ENCODE measurements around the gene URI1. TPM values are rescaled to one million over a fixed set of nuclear protein-coding genes. Genes with fewer than 3 reads are reported as not detected.

The URI1 gene
- total RNA-seq, 1 experiment from 2014 or later, result 68.9 TPM

GRCh38 chr19:29999490-29999889, 57.5 kb downstream of the URI1 start:
- Mint-ChIP-seq H3K27ac (ENCODE audit: low read depth, unreplicated experiment) (no peak overlapping the region), H3K9me3 (ENCODE audit: unreplicated experiment) (peaks cover 7% of the 10 kb centered on the region), H3K27me3 (ENCODE audit: insufficient read depth, unreplicated experiment) (no peaks in the 10 kb centered on the region), H3K4me3 (ENCODE audit: unreplicated experiment) (no peak overlapping the region), H3K4me1 (ENCODE audit: insufficient read depth, unreplicated experiment) (no peaks in the 10 kb centered on the region), H3K36me3 (ENCODE audit: insufficient read depth, unreplicated experiment) (peaks cover 34% of the 10 kb centered on the region)
- no peak for TF ChIP-seq CTCF (IDR thresholded peaks at IDR 0.05; ENCODE audit: unreplicated experiment)
- ChIA-PET POLR2A (interaction anchor here (0.5 to 0.6 kb wide), 2 partner anchors 60 to 117 kb away, joined by 3 read pairs; no protein-coding TSS in a partner anchor), CTCF (interaction anchor here (1.4 kb wide), 1 partner anchor 44 kb away, joined by 3 read pairs; no protein-coding TSS in a partner anchor)
- DNase-seq (ENCODE audit: unreplicated experiment), result no peak
- intact Hi-C loops (cut with micrococcal nuclease), result no loop called here
- no TSS peak for BruUV-seq (replicated peaks)

GRCh38 chr19:30000862-30001261, 58.8 kb downstream of the URI1 start:
- POLR2A ChIA-PET, result interaction anchor here (1.3 to 1.7 kb wide), 2 partner anchors 12 to 59 kb away, joined by 3 read pairs; partner anchors contain the start of gene URI1
- Mint-ChIP-seq H3K27me3 (ENCODE audit: insufficient read depth, unreplicated experiment) (no peaks in the 10 kb centered on the region), H3K4me1 (ENCODE audit: insufficient read depth, unreplicated experiment) (no peaks in the 10 kb centered on the region), H3K36me3 (ENCODE audit: insufficient read depth, unreplicated experiment) (peaks cover 35% of the 10 kb centered on the region), H3K9me3 (ENCODE audit: unreplicated experiment) (peaks cover 7% of the 10 kb centered on the region), H3K4me3 (ENCODE audit: unreplicated experiment) (no peak overlapping the region), H3K27ac (ENCODE audit: low read depth, unreplicated experiment) (no peak overlapping the region)
- CTCF ChIA-PET, result interaction anchor here (0.8 kb wide), 1 partner anchor 15 kb away, joined by 4 read pairs; no protein-coding TSS in a partner anchor
- DNase-seq (ENCODE audit: unreplicated experiment), result no peak
- no TSS peak for BruUV-seq (replicated peaks)
- no peak for TF ChIP-seq CTCF (IDR thresholded peaks at IDR 0.05; ENCODE audit: unreplicated experiment)
- intact Hi-C loops (cut with micrococcal nuclease), result no loop called here

DNA sequence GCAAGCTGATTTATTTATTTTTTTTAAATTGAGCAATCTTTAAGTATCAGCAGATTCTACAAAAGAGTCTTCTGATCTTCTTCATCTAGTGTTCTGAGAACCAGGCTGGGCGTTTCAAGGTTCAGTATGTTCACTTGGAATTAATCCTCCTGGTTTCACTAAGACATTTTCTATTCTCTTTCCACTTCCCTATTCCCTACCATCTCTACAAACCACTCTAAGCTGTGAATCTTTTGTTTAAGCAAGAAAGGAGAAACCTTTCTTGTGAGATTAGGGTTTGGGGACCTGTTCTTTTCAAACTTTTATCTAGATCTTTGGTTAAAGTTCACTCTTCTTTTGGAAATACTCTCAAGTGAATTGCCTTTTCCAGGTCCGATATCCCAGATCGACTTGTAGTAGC, 59.3 kb downstream of the URI1 start:
- POLR2A ChIA-PET, result interaction anchor here (1.3 to 1.7 kb wide), 2 partner anchors 12 to 59 kb away, joined by 3 read pairs; partner anchors contain the start of gene URI1
- no peak overlapping the region for H3K4me3 Mint-ChIP-seq (ENCODE audit: unreplicated experiment)
- no peaks in the 10 kb centered on the region for H3K4me1 Mint-ChIP-seq (ENCODE audit: insufficient read depth, unreplicated experiment)
- intact Hi-C loops (cut with micrococcal nuclease), result no loop called here
- H3K36me3 Mint-ChIP-seq (ENCODE audit: insufficient read depth, unreplicated experiment), result peaks cover 35% of the 10 kb centered on the region
- DNase-seq (ENCODE audit: unreplicated experiment), result no peak
- no peaks in the 10 kb centered on the region for H3K27me3 Mint-ChIP-seq (ENCODE audit: insufficient read depth, unreplicated experiment)
- CTCF ChIA-PET, result interaction anchor here (0.8 kb wide), 1 partner anchor 16 kb away, joined by 4 read pairs; no protein-coding TSS in a partner anchor
- H3K9me3 Mint-ChIP-seq (ENCODE audit: unreplicated experiment), result peaks cover 7% of the 10 kb centered on the region
- no peak overlapping the region for H3K27ac Mint-ChIP-seq (ENCODE audit: low read depth, unreplicated experiment)
- no peak for TF ChIP-seq CTCF (IDR thresholded peaks at IDR 0.05; ENCODE audit: unreplicated experiment)
- no TSS peak for BruUV-seq (replicated peaks)

DNA sequence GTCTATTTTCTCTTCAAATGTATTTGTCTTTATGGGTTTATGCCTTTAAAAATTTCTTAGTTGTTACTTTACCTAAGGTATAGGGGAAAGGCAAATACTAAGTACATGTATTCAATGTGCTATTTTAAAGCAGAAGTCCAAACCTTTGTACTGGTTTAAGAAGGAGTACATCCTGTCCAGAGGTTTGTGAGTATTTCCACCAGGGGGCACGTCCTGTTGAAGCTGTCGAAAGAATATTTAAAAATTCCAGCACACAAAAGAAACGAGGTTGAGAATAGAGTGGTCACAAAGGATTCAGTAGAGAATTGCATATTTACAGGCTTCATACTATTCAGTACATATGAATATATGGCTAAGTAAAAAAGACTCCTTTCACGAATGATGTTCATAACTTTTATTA, 59.8 kb downstream of the URI1 start:
- intact Hi-C loops (cut with micrococcal nuclease), result no loop called here
- no peaks in the 10 kb centered on the region for H3K27me3 Mint-ChIP-seq (ENCODE audit: insufficient read depth, unreplicated experiment)
- ChIA-PET CTCF (interaction anchor here (0.5 to 0.8 kb wide), 2 partner anchors 14 to 16 kb away, joined by 3 to 4 read pairs; no protein-coding TSS in a partner anchor), POLR2A (interaction anchor here (0.9 to 1.7 kb wide), 3 partner anchors 8 to 60 kb away, joined by 3 read pairs; partner anchors contain the start of gene URI1)
- no peaks in the 10 kb centered on the region for H3K4me1 Mint-ChIP-seq (ENCODE audit: insufficient read depth, unreplicated experiment)
- no peak overlapping the region for H3K4me3 Mint-ChIP-seq (ENCODE audit: unreplicated experiment)
- no TSS peak for BruUV-seq (replicated peaks)
- H3K9me3 Mint-ChIP-seq (ENCODE audit: unreplicated experiment), result peaks cover 7% of the 10 kb centered on the region
- DNase-seq (ENCODE audit: unreplicated experiment), result peak; percentile 1
- no peak overlapping the region for H3K27ac Mint-ChIP-seq (ENCODE audit: low read depth, unreplicated experiment)
- H3K36me3 Mint-ChIP-seq (ENCODE audit: insufficient read depth, unreplicated experiment), result peaks cover 31% of the 10 kb centered on the region
- TF ChIP-seq CTCF (IDR thresholded peaks at IDR 0.05; ENCODE audit: unreplicated experiment), result no peak
